SKM-1 (cell line): ENCODE data around the gene AQP2.

ENCODE experiments used
- DNase-seq: peaks from one replicate; lab custom pipeline; 2025; ENCODE audit not compliant: unreplicated experiment; lab: John Stamatoyannopoulos, UW

AQP2 gene, protein sequence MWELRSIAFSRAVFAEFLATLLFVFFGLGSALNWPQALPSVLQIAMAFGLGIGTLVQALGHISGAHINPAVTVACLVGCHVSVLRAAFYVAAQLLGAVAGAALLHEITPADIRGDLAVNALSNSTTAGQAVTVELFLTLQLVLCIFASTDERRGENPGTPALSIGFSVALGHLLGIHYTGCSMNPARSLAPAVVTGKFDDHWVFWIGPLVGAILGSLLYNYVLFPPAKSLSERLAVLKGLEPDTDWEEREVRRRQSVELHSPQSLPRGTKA

DNA sequence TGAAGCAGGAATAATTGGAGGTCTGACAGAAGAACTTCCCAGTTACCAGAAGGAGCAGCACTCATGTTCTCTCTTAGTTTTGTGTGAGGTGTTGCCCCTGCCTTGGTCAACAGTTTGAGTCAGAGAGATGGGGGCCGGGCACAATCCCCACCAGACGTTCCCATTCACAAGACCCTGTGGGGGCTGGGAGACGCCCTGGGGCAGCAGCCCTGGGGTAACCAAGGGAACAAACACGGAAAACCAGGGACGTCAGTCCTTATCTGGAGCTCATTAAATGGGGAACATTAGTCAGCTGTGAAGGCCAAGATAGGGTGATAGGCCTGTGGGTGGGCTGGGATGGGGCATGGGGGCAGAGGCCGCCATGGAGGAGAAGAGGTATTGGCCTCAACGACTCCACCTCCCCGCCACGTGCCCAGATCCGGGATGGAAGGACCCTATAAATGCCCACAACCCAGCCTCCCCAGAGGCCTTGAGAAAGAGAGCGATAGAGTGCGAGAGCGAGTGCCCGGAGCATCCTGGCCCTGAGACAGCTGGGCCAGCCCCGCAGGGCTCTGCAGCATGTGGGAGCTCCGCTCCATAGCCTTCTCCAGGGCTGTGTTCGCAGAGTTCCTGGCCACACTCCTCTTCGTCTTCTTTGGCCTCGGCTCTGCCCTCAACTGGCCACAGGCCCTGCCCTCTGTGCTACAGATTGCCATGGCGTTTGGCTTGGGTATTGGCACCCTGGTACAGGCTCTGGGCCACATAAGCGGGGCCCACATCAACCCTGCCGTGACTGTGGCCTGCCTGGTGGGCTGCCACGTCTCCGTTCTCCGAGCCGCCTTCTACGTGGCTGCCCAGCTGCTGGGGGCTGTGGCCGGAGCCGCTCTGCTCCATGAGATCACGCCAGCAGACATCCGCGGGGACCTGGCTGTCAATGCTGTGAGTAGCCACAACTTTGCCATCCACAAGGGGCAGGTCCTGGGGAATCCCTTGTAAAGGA, at the start of gene AQP2:
Gene AQP2 (plus strand): TSS at position 465 of the 979 bp plus-strand sequence. CDS start 94 bp downstream, at position 559.
- DNase-seq: no peak

DNA sequence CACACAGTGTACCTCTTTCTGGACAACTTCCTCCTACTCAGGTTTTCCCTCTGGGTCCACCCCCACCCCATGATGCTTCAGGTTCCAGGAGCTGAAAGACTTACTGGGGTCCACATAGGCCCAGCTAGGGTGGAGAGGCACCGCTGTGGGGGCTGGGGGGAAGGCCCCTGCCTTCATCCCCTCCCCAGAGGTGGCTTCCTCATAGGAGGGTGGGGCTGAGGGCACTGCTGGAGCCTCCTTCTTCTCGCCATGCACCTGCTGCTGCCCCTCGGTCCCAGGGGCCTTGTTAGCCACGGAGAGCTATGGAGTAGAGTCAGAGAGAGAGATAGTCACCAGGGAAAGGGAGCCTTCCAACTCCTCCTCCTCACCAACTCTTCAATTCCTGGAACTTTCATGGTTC, 49.5 kb upstream of the AQP2 start:
- no peak for DNase-seq

DNA sequence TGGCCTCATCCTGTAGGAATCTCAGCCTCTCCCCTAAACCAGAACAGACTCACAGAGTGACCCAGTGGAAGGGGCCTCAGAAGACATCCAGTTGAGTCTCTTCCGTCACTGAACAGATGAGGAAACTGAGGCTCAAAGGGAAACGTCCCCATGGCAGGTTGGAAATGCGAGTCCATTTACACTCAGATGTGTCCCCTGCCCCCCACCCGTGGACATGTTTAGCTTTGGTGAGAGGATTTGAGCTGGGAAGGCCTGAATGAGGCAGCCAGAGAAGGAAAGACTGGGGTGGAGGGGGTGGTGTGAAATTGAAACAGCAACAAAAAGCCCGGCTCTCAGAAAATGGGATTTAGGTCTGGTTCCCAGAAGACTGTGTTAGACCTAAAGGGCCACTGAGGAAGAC, 48.6 kb upstream of the AQP2 start:
- no peak for DNase-seq

DNA sequence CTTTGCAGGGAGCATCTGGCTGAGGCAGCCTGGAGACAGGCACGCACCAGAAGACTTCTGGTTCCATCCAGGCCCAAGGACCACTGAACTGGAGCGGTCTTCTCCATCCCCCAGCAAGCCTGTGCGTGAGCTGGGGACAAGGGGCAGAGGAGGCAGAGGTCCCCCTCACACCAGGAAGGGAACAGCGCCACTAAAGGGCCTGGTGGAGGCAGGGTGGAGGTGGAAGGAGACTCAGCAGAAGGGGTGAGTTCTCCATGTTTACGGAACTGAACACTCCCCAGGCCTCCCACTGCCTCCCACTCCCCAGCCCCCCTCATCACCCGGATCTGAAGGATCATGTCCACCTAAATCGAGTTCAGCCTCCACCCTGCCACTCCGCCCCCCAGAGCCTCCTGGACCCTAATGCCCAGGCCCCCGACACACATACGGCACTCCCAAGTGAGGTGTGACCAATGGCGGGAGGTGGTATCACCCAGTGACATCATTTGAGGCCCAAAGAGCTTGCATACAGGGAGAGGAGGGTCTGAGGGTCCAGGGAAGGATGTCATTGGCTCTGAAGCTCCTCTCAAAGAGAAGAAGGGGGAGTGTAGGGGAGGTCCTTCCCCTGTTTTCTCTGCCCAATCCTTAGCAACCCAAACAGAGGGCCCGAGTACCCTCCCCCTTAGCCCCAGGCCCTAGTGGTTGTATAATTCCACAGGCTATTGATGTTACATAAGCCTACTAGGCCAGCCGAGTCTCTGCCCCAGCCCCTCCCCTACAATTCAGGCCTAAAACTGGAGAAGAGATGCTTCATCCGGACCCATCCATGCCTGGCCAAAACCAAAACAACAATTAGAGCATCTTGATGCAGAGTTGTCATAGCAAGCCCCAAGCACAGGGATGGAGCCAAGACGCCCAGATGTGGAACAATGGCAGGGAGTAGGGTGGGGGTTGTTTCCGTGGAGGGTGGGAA, 47.9 kb upstream of the AQP2 start:
- DNase-seq: no peak

DNA sequence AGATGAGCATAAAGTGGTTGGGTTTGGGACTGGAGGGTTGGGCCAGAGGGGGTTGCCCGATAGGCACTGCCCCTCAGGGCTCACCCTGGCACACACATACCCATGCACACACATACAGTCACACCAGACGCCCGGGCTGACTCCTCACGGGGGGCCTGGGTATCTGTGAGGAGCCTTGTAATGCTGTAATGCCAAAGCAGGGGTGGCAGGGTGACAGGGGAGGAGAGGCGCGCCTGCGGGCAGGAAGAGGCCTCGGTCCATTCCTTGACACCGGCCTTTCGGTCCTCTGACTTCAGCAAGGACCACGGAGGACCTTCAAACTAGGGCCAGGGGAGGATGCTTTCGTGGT, 47.2 kb upstream of the AQP2 start:
- DNase-seq: no peak

DNA sequence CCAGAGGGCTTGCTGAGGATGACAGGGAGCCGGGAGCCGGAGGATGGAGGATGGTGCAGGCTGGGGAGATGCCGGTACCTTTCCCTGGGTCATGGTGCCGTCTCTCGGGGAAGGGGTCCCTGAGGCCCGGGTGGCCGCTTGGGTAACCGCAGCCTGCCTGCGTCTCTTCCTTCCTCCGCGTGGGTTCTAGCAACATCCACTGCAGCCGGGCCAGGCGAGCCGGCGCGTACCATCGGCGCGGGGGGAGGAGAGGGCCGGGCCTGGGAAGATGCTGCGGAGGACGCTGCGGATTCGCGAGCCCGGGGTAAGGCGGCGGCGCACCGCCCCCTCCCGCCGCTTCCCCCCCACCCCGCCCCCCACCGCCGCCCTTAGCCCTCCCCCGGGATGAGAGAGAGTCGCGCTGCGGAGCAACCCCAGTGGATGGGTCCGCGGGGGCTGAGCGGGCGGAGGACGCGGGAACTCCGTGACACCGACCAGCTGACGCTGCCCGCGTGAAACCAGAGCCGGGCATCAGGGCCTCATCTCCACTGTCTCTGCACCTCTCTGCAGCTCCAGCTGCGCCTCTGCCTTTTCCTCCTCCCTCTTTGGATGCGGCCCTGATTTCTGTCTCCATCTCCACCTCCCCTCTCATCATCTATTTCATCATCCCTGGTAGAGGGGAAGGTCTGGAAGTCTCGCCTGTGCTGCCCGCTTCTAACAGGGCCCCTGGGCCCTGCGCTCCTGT, 46.7 kb upstream of the AQP2 start, which contains the start of gene FAIM2:
Gene FAIM2 (minus strand): TSS at position 201 of the 724 bp plus-strand sequence. CDS start 108 bp downstream, at position 93.
- no peak for DNase-seq

- no peak for DNase-seq
Observed at GRCh38 chr12:49904601-49905000, 45.9 kb upstream of the AQP2 start.

DNA sequence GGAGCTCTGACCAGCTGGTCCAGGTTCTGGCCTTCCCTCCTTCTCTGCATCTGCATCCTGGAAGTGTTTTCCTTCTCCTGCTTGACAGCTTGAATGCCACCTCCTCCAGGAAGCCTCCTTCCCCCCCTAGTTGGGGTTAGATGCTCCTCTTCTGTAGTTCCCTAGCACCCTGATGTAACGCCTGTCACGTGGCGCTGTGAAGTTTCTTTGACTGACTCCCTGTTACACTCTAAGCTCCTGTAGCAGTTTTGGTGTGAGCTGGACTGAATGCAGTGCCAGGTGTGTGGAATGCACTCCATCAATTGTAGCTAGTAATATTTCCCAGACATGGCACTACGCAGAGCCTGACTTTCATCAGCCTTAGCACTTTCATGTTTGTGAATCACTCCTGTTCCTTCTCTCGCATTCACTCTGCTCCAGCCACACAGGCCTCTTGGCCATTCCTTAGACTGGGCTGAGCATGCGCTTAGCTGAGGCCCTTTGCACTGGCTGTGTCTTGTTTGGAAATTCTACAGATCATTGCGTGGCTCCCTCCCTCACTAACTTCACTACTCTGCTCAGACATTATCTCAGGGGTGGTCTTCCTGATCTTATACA, 44.7 kb upstream of the AQP2 start:
- DNase-seq: no peak

- no peak for DNase-seq
Observed at GRCh38 chr12:49907352-49907751, 43.2 kb upstream of the AQP2 start.

- DNase-seq: no peak
Observed at GRCh38 chr12:49909356-49909755, 41.2 kb upstream of the AQP2 start.

DNA sequence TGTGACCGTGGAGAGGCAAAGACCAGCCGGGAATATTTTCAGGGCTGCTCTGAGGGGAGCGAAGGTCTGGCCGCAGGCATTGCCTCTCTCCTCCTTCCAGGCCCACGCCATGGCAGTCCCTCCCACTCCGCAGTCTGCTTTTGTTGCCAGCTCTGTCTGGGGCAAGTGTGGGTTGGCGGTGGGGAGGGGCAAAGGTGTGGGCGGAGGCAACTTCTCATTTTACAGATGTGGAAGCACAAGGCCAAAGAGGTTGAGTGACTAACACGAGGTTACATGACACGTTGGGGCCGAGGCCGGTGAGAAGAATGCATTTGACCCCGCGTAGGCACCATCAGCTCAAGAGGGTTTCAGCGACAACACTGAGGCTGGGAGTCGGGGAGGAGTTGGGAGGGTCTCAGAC, 40.7 kb upstream of the AQP2 start:
- no peak for DNase-seq

DNA sequence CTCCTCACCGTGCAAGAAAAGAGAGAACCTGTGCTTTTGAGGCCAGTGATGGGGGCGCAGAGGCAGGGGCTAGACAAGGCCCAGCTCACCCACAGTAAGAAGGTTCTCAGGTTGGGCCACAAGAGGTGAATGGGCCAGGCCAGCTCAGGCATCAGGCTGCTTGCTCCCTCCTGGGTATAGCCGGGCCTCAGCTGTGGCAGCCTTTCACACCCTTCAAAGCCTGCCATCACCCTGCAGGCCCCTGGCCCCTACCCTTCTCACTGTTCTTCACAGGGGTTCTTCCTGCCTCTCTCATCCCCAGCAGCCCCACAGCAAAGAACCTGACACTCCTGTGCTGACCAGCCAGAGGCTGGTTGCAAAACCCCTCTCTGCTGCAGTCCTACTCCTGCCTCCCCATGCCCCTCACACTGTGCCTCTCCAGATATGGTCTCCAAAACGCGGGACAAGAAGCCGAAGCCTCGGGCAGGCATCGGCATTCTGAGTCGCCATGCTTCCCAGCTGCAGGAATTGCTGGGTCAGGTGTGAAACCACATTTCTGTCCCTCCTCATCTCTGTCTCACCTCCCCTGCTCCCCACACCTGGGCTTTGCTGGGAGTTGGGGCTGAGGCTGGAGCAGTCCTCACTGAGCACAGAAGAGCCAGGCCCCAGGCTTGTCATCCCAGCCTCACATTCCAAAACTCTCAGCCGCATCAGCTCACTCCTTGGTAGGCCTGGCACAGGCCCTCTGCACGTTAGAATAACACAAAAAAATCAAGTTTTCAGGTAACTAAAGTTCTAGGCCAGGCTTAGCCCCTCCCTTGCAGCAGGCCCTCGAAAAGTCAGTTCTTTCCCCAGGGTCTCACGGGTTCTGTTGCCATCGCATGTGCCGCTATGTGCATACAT, 40.0 kb upstream of the AQP2 start:
- no peak for DNase-seq

DNA sequence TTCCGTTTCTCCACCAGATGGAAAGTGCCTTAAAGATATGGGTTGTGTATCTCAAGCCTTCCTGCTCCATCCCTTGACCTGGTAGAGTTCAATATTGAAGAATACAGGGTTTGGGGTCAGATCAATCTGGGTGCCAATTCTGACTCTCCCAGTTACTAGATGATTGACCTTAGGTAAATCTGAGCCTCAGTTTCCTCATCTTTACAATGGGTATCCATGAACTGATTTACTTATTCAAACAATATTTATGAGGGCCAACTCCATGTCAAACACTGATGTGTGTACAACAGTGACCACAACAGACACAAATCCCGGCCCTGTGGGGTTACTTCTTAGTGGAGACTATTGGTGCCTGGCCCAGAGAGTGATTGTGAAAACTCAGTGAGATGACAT, 39.3 kb upstream of the AQP2 start:
- DNase-seq: no peak

GRCh38 chr12:49912345-49913255, 37.9 kb upstream of the AQP2 start:
- no peak for DNase-seq

DNA sequence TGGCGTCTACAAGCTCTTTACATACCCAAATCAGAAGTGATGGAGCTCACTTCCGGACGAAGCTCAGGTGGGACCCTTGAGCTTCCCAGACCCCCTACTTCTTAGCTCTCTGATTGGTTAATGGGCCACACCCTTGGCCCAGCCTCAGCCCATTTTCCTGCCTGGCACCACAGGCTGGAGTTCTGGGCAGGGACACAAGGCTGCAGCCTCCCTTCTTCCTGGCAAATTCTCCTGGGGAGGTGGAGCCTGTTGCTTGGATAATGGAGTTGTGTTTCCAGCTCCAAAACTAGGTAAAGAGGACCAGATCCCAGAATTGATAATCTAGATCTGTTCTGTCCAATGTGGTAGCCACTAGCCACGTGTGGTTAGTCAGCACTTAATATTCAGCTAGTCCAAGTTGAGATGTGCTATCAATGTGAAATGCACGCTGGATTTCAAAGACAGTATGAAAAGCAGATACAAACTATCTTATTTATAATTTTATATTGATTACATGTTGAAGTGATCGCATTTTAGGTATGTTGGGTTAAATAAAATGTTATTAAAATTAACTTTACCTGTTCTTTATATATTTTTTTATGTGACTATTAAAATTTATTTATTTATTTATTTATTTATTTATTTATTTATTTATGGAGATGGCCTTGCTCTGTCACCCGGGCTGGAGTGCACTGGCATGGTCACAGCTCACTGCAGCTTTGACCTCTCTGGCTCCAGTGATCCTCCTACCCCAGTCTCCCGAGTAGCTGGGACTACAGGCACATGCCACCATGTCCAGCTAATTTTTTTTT, 34.2 kb upstream of the AQP2 start:
- no peak for DNase-seq

DNA sequence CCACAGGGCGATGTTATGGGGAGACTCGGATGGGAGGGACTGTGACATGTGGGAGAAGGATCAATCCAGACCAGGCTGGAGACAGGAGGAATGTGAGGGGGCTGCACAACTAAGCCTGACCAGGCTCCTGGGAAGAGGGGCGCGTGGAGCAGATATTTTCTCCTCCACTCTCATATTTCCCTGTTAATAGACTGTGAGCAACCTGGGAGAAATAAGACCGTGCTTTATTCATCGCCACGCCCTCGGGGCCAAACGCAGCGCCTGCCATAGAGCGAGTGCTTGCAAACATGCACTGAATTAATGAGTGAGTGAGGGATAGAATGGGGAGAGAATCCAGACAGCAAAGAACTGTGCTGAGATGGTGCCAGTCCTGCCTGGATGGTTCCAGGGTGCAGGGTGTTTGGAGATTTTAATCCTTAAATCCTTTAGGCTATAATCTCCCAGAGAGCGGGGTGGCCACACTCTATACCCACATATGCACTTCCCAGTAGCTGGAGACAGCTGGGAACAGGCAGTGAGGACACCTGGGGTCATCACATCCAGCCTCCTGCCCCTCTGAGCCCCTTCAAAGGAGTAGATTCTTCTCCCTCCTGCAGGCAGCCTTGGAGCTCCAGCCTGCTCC, 33.3 kb upstream of the AQP2 start:
- no peak for DNase-seq

- DNase-seq: no peak
Observed at GRCh38 chr12:49917788-49918173, 32.8 kb upstream of the AQP2 start.
